ENCODE measurements around the gene ZNF628. TPM values are rescaled to one million over a fixed set of nuclear protein-coding genes. Genes with fewer than 3 reads are reported as not detected.

The ZNF628 gene
- polyA plus RNA-seq, 1 experiment: 0.12 TPM

DNA sequence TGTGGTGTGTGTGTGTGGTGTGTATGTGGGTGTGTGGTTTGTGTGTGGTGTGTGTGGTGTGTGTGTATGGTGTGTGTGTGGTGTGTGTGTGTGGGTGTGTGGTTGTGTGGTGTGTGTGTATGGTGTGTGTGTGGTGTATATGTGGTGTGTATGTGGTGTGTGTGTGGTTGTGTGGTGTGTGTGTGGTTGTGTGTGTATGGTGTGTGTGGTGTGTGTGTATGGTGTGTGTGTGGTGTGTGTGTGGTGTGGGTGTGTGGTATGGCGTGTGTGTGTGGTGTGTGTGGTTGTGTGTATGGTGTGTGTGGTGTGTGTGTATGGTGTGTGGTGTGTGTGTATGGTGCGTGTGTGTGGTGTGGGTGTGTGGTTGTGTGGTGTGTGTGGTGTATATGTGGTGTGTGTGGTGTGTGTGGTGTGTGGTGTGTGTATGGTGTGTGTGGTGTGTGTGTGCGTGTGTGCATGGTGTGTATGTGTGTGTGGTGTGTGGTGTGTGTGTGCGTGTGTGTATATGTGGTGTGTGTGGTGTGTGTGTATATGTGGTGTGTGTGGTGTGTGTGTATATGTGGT is 42.0 kb upstream of the ZNF628 start:
- no peak for DNase-seq (ENCODE audit: low read depth, low spot score)
- TF ChIP-seq, protein P1, sequence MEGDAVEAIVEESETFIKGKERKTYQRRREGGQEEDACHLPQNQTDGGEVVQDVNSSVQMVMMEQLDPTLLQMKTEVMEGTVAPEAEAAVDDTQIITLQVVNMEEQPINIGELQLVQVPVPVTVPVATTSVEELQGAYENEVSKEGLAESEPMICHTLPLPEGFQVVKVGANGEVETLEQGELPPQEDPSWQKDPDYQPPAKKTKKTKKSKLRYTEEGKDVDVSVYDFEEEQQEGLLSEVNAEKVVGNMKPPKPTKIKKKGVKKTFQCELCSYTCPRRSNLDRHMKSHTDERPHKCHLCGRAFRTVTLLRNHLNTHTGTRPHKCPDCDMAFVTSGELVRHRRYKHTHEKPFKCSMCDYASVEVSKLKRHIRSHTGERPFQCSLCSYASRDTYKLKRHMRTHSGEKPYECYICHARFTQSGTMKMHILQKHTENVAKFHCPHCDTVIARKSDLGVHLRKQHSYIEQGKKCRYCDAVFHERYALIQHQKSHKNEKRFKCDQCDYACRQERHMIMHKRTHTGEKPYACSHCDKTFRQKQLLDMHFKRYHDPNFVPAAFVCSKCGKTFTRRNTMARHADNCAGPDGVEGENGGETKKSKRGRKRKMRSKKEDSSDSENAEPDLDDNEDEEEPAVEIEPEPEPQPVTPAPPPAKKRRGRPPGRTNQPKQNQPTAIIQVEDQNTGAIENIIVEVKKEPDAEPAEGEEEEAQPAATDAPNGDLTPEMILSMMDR (IDR thresholded peaks at IDR 0.05; ENCODE audit: low read depth, low read length): no peak
- ChIA-PET CTCF (no interaction called here), POLR2A (no interaction called here)
- Histone ChIP-seq H3K9me3 (ENCODE audit: control insufficient read depth, insufficient read depth, low read length) (peaks cover 16% of the 10 kb centered on the region; the same call in 1 of the 2 replicates), H3K4me3 (ENCODE audit: low read depth, low read length) (no peak overlapping the region), H3K27me3 (ENCODE audit: control insufficient read depth, insufficient read depth, low read length) (peaks cover 13% of the 10 kb centered on the region), H3K27ac (ENCODE audit: low read depth, low read length) (no peak overlapping the region)

DNA sequence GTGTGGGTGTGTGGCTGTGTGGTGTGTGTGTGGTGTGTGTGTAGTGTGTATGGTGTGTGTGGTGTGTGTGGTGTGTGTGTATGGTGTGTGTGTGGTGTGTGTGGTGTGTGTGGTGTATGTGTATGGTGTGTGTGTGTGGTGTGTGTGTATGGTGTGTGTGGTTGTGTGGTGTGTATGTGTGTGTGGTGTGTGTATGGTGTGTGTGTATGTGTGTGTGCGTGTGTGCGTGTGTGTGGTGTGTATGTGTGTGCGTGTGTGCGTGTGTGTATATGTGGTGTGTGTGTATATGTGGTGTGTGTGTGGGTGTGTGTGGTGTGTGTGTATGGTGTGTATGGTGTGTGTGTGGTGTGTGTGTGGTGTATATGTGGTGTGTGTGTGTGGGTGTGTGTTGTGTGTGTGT is 41.4 kb upstream of the ZNF628 start:
- ChIA-PET CTCF (no interaction called here), POLR2A (no interaction called here)

DNA sequence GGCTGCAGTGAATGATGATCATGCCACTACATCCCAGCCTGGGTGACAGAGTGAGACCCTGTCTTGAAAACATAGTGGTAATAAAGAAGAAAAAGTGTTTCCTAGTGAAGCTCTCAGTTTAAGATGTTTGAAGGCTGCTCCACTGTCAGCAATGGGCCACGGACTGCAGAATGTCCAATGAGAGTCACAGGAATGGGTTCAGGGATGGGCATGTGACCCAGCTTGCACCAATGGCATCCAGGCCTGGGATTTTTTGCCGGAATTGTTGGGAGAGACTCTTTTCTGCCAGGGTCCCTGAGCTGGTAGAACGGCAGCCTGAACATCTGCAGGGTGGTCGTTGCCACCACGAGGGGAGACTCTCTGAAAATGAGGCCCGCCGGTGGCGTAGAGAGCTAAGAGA is 39.6 kb upstream of the ZNF628 start:
- CTCF ChIA-PET: interaction anchor here (0.8 to 1.4 kb wide), 3 partner anchors 18 to 67 kb away, joined by 3 to 13 read pairs (median 4); no protein-coding TSS in a partner anchor
- peaks cover 24% of the 10 kb centered on the region; the same call in 1 of the 2 replicates for H3K9me3 ChIP-seq (ENCODE audit: control insufficient read depth, insufficient read depth, low read length)
- TF ChIP-seq, protein P1 (IDR thresholded peaks at IDR 0.05; ENCODE audit: low read depth, low read length): no peak
- H3K27me3 ChIP-seq (ENCODE audit: control insufficient read depth, insufficient read depth, low read length): peaks cover 31% of the 10 kb centered on the region
- POLR2A ChIA-PET: interaction anchor here (0.8 to 2.0 kb wide), 2 partner anchors 30 to 67 kb away, joined by 3 to 10 read pairs; partner anchors contain the start of gene UBE2S
- no peak overlapping the region for H3K27ac ChIP-seq (ENCODE audit: low read depth, low read length)
- H3K4me3 ChIP-seq (ENCODE audit: low read depth, low read length): no peak overlapping the region
- DNase-seq (ENCODE audit: low read depth, low spot score): no peak

More for the DNA sequence above, 41.4 kb upstream of the ZNF628 start:
- Histone ChIP-seq H3K27me3 (ENCODE audit: control insufficient read depth, insufficient read depth, low read length) (peaks cover 15% of the 10 kb centered on the region), H3K9me3 (ENCODE audit: control insufficient read depth, insufficient read depth, low read length) (peaks cover 16% of the 10 kb centered on the region; the same call in 1 of the 2 replicates), H3K27ac (ENCODE audit: low read depth, low read length) (no peak overlapping the region), H3K4me3 (ENCODE audit: low read depth, low read length) (no peak overlapping the region)
- TF ChIP-seq, protein P1 (IDR thresholded peaks at IDR 0.05; ENCODE audit: low read depth, low read length): no peak
- DNase-seq (ENCODE audit: low read depth, low spot score): no peak

DNA sequence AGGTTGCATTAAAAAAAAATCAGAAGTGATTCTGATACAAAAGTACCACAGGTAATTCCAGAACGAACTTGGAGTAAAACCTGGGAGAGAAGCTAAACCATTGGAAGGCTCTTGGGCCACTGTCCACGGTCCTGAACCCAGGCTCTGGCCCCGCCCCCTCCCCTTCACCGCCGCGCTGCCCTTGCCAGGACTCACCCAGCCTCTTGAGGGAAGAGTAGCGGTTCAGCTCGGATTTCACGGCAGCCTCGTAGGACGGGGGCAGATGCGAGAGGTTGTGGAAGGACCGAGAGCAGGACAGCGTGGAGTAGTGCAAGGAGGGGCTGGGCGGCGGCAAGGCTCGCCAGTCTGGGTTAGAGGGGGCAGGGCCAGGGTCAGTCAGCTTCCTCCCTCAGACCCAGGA is 39.0 kb upstream of the ZNF628 start:
- H3K27ac ChIP-seq (ENCODE audit: low read depth, low read length): no peak overlapping the region
- no peak for DNase-seq (ENCODE audit: low read depth, low spot score)
- ChIA-PET POLR2A (interaction anchor here (0.8 to 2.0 kb wide), 2 partner anchors 30 to 66 kb away, joined by 3 to 10 read pairs; partner anchors contain the start of gene UBE2S), CTCF (interaction anchor here (0.8 to 1.4 kb wide), 3 partner anchors 19 to 67 kb away, joined by 3 to 13 read pairs (median 4); no protein-coding TSS in a partner anchor)
- H3K27me3 ChIP-seq (ENCODE audit: control insufficient read depth, insufficient read depth, low read length): peaks cover 33% of the 10 kb centered on the region
- H3K9me3 ChIP-seq (ENCODE audit: control insufficient read depth, insufficient read depth, low read length): peaks cover 24% of the 10 kb centered on the region; the same call in 1 of the 2 replicates
- TF ChIP-seq, protein P1 (IDR thresholded peaks at IDR 0.05; ENCODE audit: low read depth, low read length): no peak
- H3K4me3 ChIP-seq (ENCODE audit: low read depth, low read length): no peak overlapping the region

DNA sequence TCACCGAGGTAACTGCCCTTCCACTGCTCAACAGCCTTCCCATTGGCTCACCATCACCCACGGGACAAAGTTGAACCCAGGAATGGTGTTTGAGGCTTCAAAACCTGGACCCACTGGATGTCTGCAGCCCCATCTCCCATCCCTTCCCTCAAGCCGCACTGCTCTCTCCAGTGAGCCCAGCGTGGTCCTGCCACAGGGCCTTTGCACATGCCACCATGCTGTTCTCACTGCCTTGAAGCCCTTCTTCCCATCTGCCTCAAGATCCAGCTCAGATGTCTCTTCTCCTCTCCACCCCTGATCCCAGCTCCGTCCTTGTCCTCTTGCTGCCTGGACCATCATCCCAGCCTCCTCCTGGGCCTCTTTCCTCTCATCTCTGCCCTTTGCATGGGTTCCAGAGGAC is 37.4 kb upstream of the ZNF628 start:
- Histone ChIP-seq H3K27me3 (ENCODE audit: control insufficient read depth, insufficient read depth, low read length) (peaks cover 35% of the 10 kb centered on the region), H3K27ac (ENCODE audit: low read depth, low read length) (no peak overlapping the region), H3K4me3 (ENCODE audit: low read depth, low read length) (no peak overlapping the region), H3K9me3 (ENCODE audit: control insufficient read depth, insufficient read depth, low read length) (peaks cover 19% of the 10 kb centered on the region; the same call in 1 of the 2 replicates)
- no peak for DNase-seq (ENCODE audit: low read depth, low spot score)
- ChIA-PET POLR2A (interaction anchor here (1.3 kb wide), 1 partner anchor 32 kb away, joined by 4 read pairs; the partner anchor contains the start of gene UBE2S), CTCF (no interaction called here)
- TF ChIP-seq, protein P1 (IDR thresholded peaks at IDR 0.05; ENCODE audit: low read depth, low read length): no peak

All from AG04450 (cell line).